IPS-18c (cell line): ENCODE data around the gene TENT4A.

ENCODE experiments used
- H3K4me3 ChIP-seq: 2 replicates; pipeline ENCODE4 v1.7.0; 2013; ENCODE audit warnings: low read depth, mild to moderate bottlenecking, low read length, moderate library complexity; ENCODE audit not compliant: insufficient read depth
- H3K9me3 ChIP-seq: one replicate; pipeline ENCODE4 v1.6.1; 2013; ENCODE audit warnings: mild to moderate bottlenecking, low read length, moderate library complexity; ENCODE audit not compliant: control insufficient read depth, insufficient read depth

Gene TENT4A

GRCh38 chr5:6736524-6737042 is 23.4 kb downstream of the TENT4A start:
- Histone ChIP-seq H3K4me3 (no peak overlapping the region), H3K9me3 (no peaks in the 10 kb centered on the region)

GRCh38 chr5:6737043-6737941 is 24.1 kb downstream of the TENT4A start:
- Histone ChIP-seq H3K4me3 (no peak overlapping the region), H3K9me3 (no peaks in the 10 kb centered on the region)

DNA sequence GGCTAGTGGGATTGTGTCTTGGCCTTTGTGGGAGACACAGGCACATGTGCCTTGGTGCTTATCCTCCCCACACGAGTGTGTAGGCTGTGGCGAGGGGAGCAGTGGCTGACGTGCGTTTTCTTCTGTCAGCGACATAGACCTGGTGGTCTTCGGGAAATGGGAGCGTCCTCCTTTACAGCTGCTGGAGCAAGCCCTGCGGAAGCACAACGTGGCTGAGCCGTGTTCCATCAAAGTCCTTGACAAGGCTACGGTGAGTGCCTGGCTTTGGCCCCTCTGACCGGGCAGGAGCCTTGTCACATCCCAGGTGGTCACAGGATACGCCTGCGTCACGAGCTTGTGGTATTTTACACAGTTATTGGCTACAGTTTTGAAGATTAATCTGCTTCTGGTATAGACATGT is 26.4 kb downstream of the TENT4A start:
- H3K4me3 ChIP-seq = no peak overlapping the region
- H3K9me3 ChIP-seq = no peaks in the 10 kb centered on the region

- no peak overlapping the region for H3K4me3 ChIP-seq
- no peaks in the 10 kb centered on the region for H3K9me3 ChIP-seq
Observed at GRCh38 chr5:6740586-6741150, 27.4 kb downstream of the TENT4A start.

DNA sequence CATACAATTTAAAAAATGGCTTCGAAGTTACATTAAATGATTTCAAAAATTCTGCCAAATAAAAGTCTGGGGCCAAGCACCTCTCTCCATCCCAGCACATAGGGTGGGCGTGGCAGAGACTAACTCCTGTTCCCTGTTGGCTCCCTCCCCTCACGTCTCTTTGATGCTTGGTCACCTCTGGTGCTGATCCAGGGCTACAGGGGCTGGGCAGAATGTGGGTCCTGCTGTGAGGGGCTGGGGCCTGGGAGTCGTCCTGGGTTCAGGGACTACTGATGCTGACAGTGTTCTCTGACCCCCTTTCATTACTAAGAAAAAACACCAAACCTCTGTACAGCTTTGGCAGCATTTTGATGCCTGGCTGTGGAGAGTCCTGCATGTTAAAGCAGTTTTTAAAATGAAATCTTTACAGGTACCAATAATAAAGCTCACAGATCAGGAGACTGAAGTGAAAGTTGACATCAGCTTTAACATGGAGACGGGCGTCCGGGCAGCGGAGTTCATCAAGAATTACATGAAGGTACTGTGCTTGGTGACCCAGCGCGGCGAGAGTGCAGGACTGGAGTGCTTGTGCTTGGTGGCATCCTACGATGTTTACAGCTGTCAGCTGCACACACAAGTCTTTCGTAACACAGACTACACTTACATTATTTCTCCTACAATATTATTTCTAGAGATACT is 29.0 kb downstream of the TENT4A start:
- Histone ChIP-seq H3K9me3 (no peaks in the 10 kb centered on the region), H3K4me3 (no peak overlapping the region)

- Histone ChIP-seq H3K9me3 (no peaks in the 10 kb centered on the region), H3K4me3 (no peak overlapping the region)
Observed at GRCh38 chr5:6743161-6743560, 29.9 kb downstream of the TENT4A start.

DNA sequence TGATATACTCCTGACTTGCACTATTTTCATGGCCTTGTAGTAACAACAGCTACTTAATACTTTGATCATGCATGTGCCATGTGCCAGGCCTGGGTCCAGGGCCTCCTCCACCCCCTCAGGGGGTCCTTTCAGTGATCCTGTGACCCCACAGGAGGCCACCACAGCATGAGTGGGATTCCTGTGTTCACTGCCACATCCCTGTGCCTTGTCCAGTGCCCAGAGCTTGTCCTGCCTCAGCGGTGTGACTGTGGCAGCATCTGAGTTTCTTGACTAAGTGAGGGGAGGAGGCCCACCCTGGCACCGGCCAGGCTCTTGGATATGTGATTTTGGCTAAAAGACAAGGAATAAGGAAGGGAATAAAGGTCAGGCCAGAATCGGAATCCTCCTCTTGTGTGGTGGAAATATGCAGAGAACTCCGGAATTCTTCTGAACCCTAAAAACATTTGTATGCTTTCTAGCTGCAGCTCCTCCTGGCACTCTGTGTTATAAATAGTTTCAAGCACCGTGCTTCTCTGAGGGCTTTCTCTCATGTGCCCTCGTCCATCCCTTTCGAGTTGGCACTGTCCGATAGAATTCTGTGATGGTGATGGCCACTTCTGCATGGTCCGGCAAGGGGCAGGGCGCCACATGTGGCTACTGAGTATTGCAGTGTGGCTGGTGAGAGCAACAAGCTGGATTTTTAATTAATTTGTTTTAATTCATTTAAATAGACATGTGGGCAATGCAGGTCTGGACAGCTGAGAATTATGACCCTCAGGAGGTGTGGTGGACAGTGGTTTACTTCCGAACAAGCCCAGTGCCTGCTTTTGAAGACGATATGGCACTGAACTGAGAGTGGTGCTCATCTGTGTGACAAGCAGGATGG is 31.8 kb downstream of the TENT4A start:
- no peaks in the 10 kb centered on the region for H3K9me3 ChIP-seq
- H3K4me3 ChIP-seq = no peak overlapping the region

GRCh38 chr5:6745706-6746222 is 32.5 kb downstream of the TENT4A start:
- Histone ChIP-seq H3K9me3 (no peaks in the 10 kb centered on the region), H3K4me3 (no peak overlapping the region)

- no peaks in the 10 kb centered on the region for H3K9me3 ChIP-seq
- no peak overlapping the region for H3K4me3 ChIP-seq
Observed at GRCh38 chr5:6746244-6746643, 33.0 kb downstream of the TENT4A start.

- H3K4me3 ChIP-seq = no peak overlapping the region
- H3K9me3 ChIP-seq = no peaks in the 10 kb centered on the region
Observed at GRCh38 chr5:6747103-6747502, 33.9 kb downstream of the TENT4A start.

- Histone ChIP-seq H3K9me3 (no peaks in the 10 kb centered on the region), H3K4me3 (no peak overlapping the region)
Observed at GRCh38 chr5:6748142-6748541, 34.9 kb downstream of the TENT4A start.

GRCh38 chr5:6749026-6749716 is 35.9 kb downstream of the TENT4A start:
- Histone ChIP-seq H3K9me3 (no peaks in the 10 kb centered on the region), H3K4me3 (no peak overlapping the region)

DNA sequence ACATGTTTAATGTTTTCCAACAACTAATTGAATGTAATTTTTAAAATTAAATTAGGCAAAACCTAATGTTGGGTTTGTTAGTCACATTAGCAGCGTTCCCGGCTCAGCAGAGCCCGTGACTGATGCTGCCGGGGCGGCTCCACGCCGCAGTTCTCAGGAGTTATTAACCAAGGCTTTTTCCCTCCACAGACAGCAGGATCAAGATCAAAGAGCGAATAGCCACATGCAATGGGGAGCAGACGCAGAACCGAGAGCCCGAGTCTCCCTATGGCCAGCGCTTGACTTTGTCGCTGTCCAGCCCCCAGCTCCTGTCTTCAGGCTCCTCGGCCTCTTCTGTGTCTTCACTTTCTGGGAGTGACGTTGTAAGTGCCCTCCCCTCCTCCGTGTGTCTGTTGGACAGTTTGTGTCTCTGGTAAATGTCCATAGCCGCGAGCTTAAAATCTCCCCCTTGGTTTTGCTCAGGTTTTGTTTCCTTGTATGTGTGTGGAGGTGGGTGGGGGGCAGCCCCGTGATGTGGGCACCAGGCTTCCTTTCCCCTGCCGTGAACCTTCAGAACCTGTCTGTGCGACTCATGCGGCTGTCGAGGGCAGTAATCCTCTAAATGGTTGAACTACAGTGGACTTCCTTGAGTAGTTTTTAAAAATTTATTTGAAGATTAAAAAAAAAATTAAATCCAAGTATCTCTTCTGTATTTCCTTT is 37.1 kb downstream of the TENT4A start:
- Histone ChIP-seq H3K9me3 (no peaks in the 10 kb centered on the region), H3K4me3 (no peak overlapping the region)

DNA sequence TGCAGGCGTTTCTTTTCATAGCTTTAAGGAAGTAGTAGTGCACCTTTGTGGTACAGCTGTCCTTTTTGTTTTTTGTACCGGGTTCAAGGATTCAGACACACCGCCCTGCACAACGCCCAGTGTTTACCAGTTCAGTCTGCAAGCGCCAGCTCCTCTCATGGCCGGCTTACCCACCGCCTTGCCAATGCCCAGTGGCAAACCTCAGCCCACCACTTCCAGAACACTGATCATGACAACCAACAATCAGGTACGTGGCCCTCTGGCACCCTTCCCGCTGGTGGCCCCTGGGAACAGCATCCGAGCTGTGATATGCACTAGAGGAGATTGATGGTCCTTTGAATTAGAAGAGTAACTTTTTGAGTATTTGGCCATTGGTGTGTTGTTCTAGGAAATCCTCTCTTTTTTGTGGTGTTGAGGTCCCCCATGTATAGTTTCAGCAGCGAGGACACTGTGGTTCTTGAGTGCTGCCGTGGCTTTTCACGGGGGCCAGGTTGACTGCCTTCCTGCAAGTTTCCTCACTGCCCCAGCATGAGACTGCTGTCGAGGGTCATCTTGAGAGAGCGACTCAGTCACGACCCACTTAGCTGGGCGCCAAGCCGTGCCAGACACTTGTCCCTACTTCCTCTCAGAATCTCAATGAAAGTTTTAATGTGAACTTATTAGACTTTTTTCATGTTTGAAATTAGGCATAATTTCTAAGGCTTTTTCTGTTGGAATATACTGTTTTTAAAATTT is 37.9 kb downstream of the TENT4A start:
- H3K4me3 ChIP-seq = no peak overlapping the region
- no peaks in the 10 kb centered on the region for H3K9me3 ChIP-seq

- Histone ChIP-seq H3K4me3 (no peak overlapping the region), H3K9me3 (no peaks in the 10 kb centered on the region)
Observed at GRCh38 chr5:6752236-6752635, 39.0 kb downstream of the TENT4A start.
